ENCODE data around the gene SMAD6. TPM values are rescaled to one million over a fixed set of nuclear protein-coding genes. Genes with fewer than 3 reads are reported as not detected.

Gene SMAD6
- polyA plus RNA-seq, 1 of the 3 experiments (the other 2 are of a cell fraction), result 4.5 TPM

GRCh38 chr15:66825731-66826130, 123.7 kb downstream of the SMAD6 start:
- Histone ChIP-seq H3K9me2 (no peaks in the 10 kb centered on the region), H3K4me3 (ENCODE audit: low read depth in 2 of 2, low read length in 1 of 2) (no peak overlapping the region), H3K27ac (ENCODE audit: low read depth in 2 of 2, low read length in 1 of 2) (no peak overlapping the region), H3K36me3 (replicated peaks in 1 of 2; ENCODE audit: control insufficient read depth in 1 of 2, insufficient read depth in 2 of 2, low read length in 1 of 2) (no peaks in the 10 kb centered on the region), H3K4me1 (ENCODE audit: control insufficient read depth in 1 of 2, insufficient read depth in 2 of 2, low read depth in 1 of 2, low read length in 1 of 2) (peaks cover 17 to 18% of the 10 kb centered on the region in 2 experiments; a peak in 3 of 4 replicates), H3K79me2 (ENCODE audit: insufficient read depth) (no peaks in the 10 kb centered on the region), H3K9me3 (no peaks in the 10 kb centered on the region), H4K20me1 (ENCODE audit: insufficient read depth) (no peaks in the 10 kb centered on the region), H2AFZ (ENCODE audit: low read depth) (no peak overlapping the region), H3K4me2 (no peak overlapping the region), H3K27me3 (ENCODE audit: insufficient read depth) (no peaks in the 10 kb centered on the region), H3F3A (replicated peaks; ENCODE audit: insufficient read depth) (no peaks in the 10 kb centered on the region), H3K9ac (no peak overlapping the region)
- CTCF ChIA-PET, result interaction anchor here (0.8 to 3.0 kb wide), 6 partner anchors 11 to 52 kb away, joined by 3 to 20 read pairs (median 4); no protein-coding TSS in a partner anchor
- DNase-seq, result no peak
- TF ChIP-seq FOXJ3 (CRISPR knock-in tag; IDR thresholded peaks at IDR 0.05) (no peak), MXI1 (IDR thresholded peaks at IDR 0.05; ENCODE audit: low read depth, low read length) (no peak), FOSL2 (IDR thresholded peaks at IDR 0.05; ENCODE audit: borderline replicate concordance, low read depth) (no peak)
- WGBS (ENCODE audit: low lambda C conversion rate), result 96% methylated on average over 6 of the region's 7 CpGs
- POLR2A ChIA-PET, result no interaction called here

GRCh38 chr15:66826507-66826906, 124.5 kb downstream of the SMAD6 start:
- Histone ChIP-seq H3K27ac (ENCODE audit: low read depth in 2 of 2, low read length in 1 of 2) (no peak overlapping the region), H3K27me3 (ENCODE audit: insufficient read depth) (no peaks in the 10 kb centered on the region), H3K36me3 (replicated peaks in 1 of 2; ENCODE audit: control insufficient read depth in 1 of 2, insufficient read depth in 2 of 2, low read length in 1 of 2) (no peaks in the 10 kb centered on the region), H3K9me2 (no peaks in the 10 kb centered on the region), H3F3A (replicated peaks; ENCODE audit: insufficient read depth) (no peaks in the 10 kb centered on the region), H3K4me3 (ENCODE audit: low read depth in 2 of 2, low read length in 1 of 2) (no peak overlapping the region), H3K4me1 (ENCODE audit: control insufficient read depth in 1 of 2, insufficient read depth in 2 of 2, low read depth in 1 of 2, low read length in 1 of 2) (peaks cover 9 to 17% of the 10 kb centered on the region in 2 experiments; a peak in 3 of 4 replicates), H3K9me3 (no peaks in the 10 kb centered on the region), H4K20me1 (ENCODE audit: insufficient read depth) (no peaks in the 10 kb centered on the region), H2AFZ (ENCODE audit: low read depth) (no peak overlapping the region), H3K9ac (no peak overlapping the region), H3K4me2 (no peak overlapping the region), H3K79me2 (ENCODE audit: insufficient read depth) (no peaks in the 10 kb centered on the region)
- no peak for DNase-seq
- CTCF ChIA-PET, result interaction anchor here (1.0 to 3.0 kb wide), 3 partner anchors 25 to 208 kb away, joined by 3 to 20 read pairs (median 3); no protein-coding TSS in a partner anchor
- no peak for TF ChIP-seq CHD2 (IDR thresholded peaks at IDR 0.05; ENCODE audit: low read length, partially characterized antibody)
- no peak for TF ChIP-seq FOXM1 (IDR thresholded peaks at IDR 0.05; ENCODE audit: low read depth)
- TF ChIP-seq ZBTB33 (IDR thresholded peaks at IDR 0.05; ENCODE audit: borderline replicate concordance, low read depth), result no peak
- TF ChIP-seq GATA2 (CRISPR knock-in tag; IDR thresholded peaks at IDR 0.05), result no peak
- no peak for TF ChIP-seq RXRA (IDR thresholded peaks at IDR 0.05; ENCODE audit: borderline replicate concordance, low read depth)
- no peak for TF ChIP-seq JUND (IDR thresholded peaks at IDR 0.05)
- no peak for TF ChIP-seq REST (IDR thresholded peaks at IDR 0.05; ENCODE audit: low read depth, low read length)
- no peak for TF ChIP-seq POLR2AphosphoS5 (IDR thresholded peaks at IDR 0.05; ENCODE audit: low read depth, low read length)
- no peak for TF ChIP-seq TEAD4 (IDR thresholded peaks at IDR 0.05; ENCODE audit: borderline replicate concordance, insufficient read depth)
- no peak for TF ChIP-seq FOXJ3 (CRISPR knock-in tag; IDR thresholded peaks at IDR 0.05)
- no peak for TF ChIP-seq CTCF (IDR thresholded peaks at IDR 0.05)
- TF ChIP-seq EZH2phosphoT487 (IDR thresholded peaks at IDR 0.05; ENCODE audit: borderline replicate concordance, low read depth), result no peak
- TF ChIP-seq USF1 (IDR thresholded peaks at IDR 0.05; ENCODE audit: borderline replicate concordance, low read depth), result no peak
- TF ChIP-seq FOSL2 (IDR thresholded peaks at IDR 0.05; ENCODE audit: borderline replicate concordance, low read depth), result no peak
- TF ChIP-seq NFIC (IDR thresholded peaks at IDR 0.05; ENCODE audit: borderline replicate concordance), result no peak
- POLR2A ChIA-PET, result no interaction called here
- 72% methylated on average over 3 of the region's 3 CpGs for WGBS (ENCODE audit: low lambda C conversion rate)

Measured in SK-N-SH (cell line).